GM21723 (cell line): ENCODE measurements around the gene IFIH1.
A peak's percentile ranks its signal among the peaks of the same experiment; 100 is the strongest.

ENCODE experiments used
- ATAC-seq: cut with Tn5 transposase; IDR thresholded peaks from one replicate; pipeline ENCODE4 v1.9.1; 2021; ENCODE audit warnings: mild to moderate bottlenecking, moderate library complexity; ENCODE audit not compliant: unreplicated experiment

Gene IFIH1

GRCh38 chr2:162258686-162259085, 59.8 kb downstream of the IFIH1 start:
- ATAC-seq = no peak

- ATAC-seq = no peak
These were observed 60.3 kb downstream of the IFIH1 start for GRCh38 chr2:162258169-162258568.

- no peak for ATAC-seq
These were observed 61.1 kb downstream of the IFIH1 start for GRCh38 chr2:162257425-162257824.

GRCh38 chr2:162256591-162256991, 61.9 kb downstream of the IFIH1 start:
- ATAC-seq = no peak

- no peak for ATAC-seq
These were observed 64.1 kb downstream of the IFIH1 start for GRCh38 chr2:162254236-162254871.

- ATAC-seq = no peak
These were observed 65.0 kb downstream of the IFIH1 start for GRCh38 chr2:162253435-162253834.

- ATAC-seq = no peak
These were observed 66.3 kb downstream of the IFIH1 start for GRCh38 chr2:162252153-162252552.

GRCh38 chr2:162245781-162246180, 72.7 kb downstream of the IFIH1 start:
- ATAC-seq = no peak

- ATAC-seq = no peak
These were observed 73.4 kb downstream of the IFIH1 start for GRCh38 chr2:162245061-162245460.

- ATAC-seq = no peak
These were observed 73.9 kb downstream of the IFIH1 start for GRCh38 chr2:162244541-162245031.

GRCh38 chr2:162243715-162244114, 74.8 kb downstream of the IFIH1 start:
- ATAC-seq = no peak

- no peak for ATAC-seq
These were observed 75.2 kb downstream of the IFIH1 start, which contains the start of gene FAP for GRCh38 chr2:162243294-162243693. FAP (minus strand) TSS chr2:162243445; CDS start chr2:162243327, 118 bp downstream.

GRCh38 chr2:162242586-162243280, 75.8 kb downstream of the IFIH1 start:
- no peak for ATAC-seq

- ATAC-seq = no peak
These were observed 76.9 kb downstream of the IFIH1 start for GRCh38 chr2:162241571-162241970.

GRCh38 chr2:162234620-162235462, 83.6 kb downstream of the IFIH1 start:
- no peak for ATAC-seq

GRCh38 chr2:162233197-162233596, 85.3 kb downstream of the IFIH1 start:
- no peak for ATAC-seq

- ATAC-seq = no peak
These were observed 85.8 kb downstream of the IFIH1 start for GRCh38 chr2:162232671-162233070.

- ATAC-seq = no peak
These were observed 86.5 kb downstream of the IFIH1 start for GRCh38 chr2:162232027-162232426.

GRCh38 chr2:162230761-162231160, 87.7 kb downstream of the IFIH1 start:
- no peak for ATAC-seq

GRCh38 chr2:162226836-162227235, 91.6 kb downstream of the IFIH1 start:
- no peak for ATAC-seq

GRCh38 chr2:162221064-162221463, 97.4 kb downstream of the IFIH1 start:
- ATAC-seq = peak; percentile 94
